Liver (tissue), 9 donors: ENCODE results near the gene RBM6. TPM values are rescaled to one million over a fixed set of nuclear protein-coding genes. Genes with fewer than 3 reads are reported as not detected.

Experiments
- DNase-seq: peaks from one replicate; pipeline ENCODE4 v3.0.0-alpha.2; 2017; ENCODE audit warnings: low spot score
- H3K27ac ChIP-seq, 2 donors: one replicate each; pipeline ENCODE4 v1.7.0; 2013; ENCODE audit warnings: inconsistent platforms in 2 of 2, low read length in 2 of 2, control low read depth in 1 of 2, low read depth in 1 of 2, mild to moderate bottlenecking in 1 of 2
- H3K27me3 ChIP-seq, 4 donors: one replicate each; pipeline versions ENCODE4 v1.6.1 to v1.7.0; 2013; ENCODE audit warnings: low read length in 3 of 4, inconsistent platforms in 1 of 4, mild to moderate bottlenecking in 1 of 4, moderate library complexity in 1 of 4; ENCODE audit not compliant: control insufficient read depth in 4 of 4, insufficient read depth in 4 of 4
- H3K36me3 ChIP-seq, 4 donors: one replicate each; pipeline versions ENCODE4 v1.6.1 to v1.7.0; 2013; ENCODE audit warnings: low read length in 3 of 4, mild to moderate bottlenecking in 3 of 4, low read depth in 1 of 4, moderate library complexity in 1 of 4; ENCODE audit not compliant: control insufficient read depth in 4 of 4, insufficient read depth in 3 of 4
- H3K4me1 ChIP-seq, 4 donors: one replicate each; pipeline versions ENCODE4 v1.6.1 to v1.7.0; 2013; ENCODE audit warnings: low read length in 3 of 4, mild to moderate bottlenecking in 3 of 4, moderate library complexity in 1 of 4; ENCODE audit not compliant: control insufficient read depth in 4 of 4, insufficient read depth in 4 of 4
- H3K4me3 ChIP-seq, 3 donors: one replicate each; pipeline versions ENCODE4 v1.6.1 to v1.7.0; 2013; ENCODE audit warnings: low read length in 3 of 3, control low read depth in 1 of 3, low read depth in 1 of 3, mild to moderate bottlenecking in 1 of 3
- H3K9ac ChIP-seq, 2 donors: one replicate each; pipeline ENCODE4 v1.7.0; 2013; ENCODE audit warnings: low read length in 2 of 2, mild to moderate bottlenecking in 2 of 2, moderate library complexity in 2 of 2, control low read depth in 1 of 2, low read depth in 1 of 2
- H3K9me3 ChIP-seq, 4 donors: one replicate each; pipeline versions ENCODE4 v1.6.1 to v1.7.0; 2013; ENCODE audit warnings: low read length in 3 of 4; ENCODE audit not compliant: control insufficient read depth in 4 of 4
- CTCF ChIP-seq: fragments of 150-350 bp; IDR thresholded peaks from 2 replicates; pipeline ENCODE4 v1.5.1; 2017; ENCODE audit warnings: improper control_type of control experiment, low read depth, low read length; ENCODE audit not compliant: missing input control
- EGR1 ChIP-seq, 2 donors: IDR thresholded peaks; 2 replicates each; pipeline ENCODE4 v1.6.1; 2016 to 2018; ENCODE audit warnings: antibody characterized with exemption in 2 of 2, low read depth in 2 of 2
- FOXA1 ChIP-seq: IDR thresholded peaks from 2 replicates; pipeline ENCODE4 v1.6.1; 2016; ENCODE audit warnings: antibody characterized with exemption
- FOXA2 ChIP-seq: IDR thresholded peaks from 2 replicates; pipeline ENCODE4 v1.6.1; 2016; ENCODE audit warnings: antibody characterized with exemption
- GABPA ChIP-seq, 2 donors: IDR thresholded peaks in 1 of 2; conservative IDR thresholded peaks in 1 of 2; 2 replicates each; pipeline ENCODE4 v1.6.1; 2016; ENCODE audit warnings: antibody characterized with exemption in 2 of 2, mild to moderate bottlenecking in 1 of 2, moderate library complexity in 1 of 2
- HNF4A ChIP-seq, 2 donors: conservative IDR thresholded peaks; 2 replicates each; pipeline ENCODE4 v1.6.1; 2016; ENCODE audit warnings: antibody characterized with exemption in 2 of 2, mild to moderate bottlenecking in 2 of 2
- RXRA ChIP-seq, 2 donors: IDR thresholded peaks; 2 replicates each; pipeline ENCODE4 v1.6.1; 2017 to 2018; ENCODE audit warnings: antibody characterized with exemption in 2 of 2, mild to moderate bottlenecking in 1 of 2
- SP1 ChIP-seq: IDR thresholded peaks from 2 replicates; pipeline ENCODE4 v1.6.1; 2018; ENCODE audit warnings: antibody characterized with exemption, mild to moderate bottlenecking
- TAF1 ChIP-seq: conservative IDR thresholded peaks from 2 replicates; pipeline ENCODE4 v1.6.1; 2016; ENCODE audit warnings: antibody characterized with exemption, mild to moderate bottlenecking
- YY1 ChIP-seq: IDR thresholded peaks from 2 replicates; pipeline ENCODE4 v1.6.1; 2016; ENCODE audit warnings: antibody characterized with exemption, mild to moderate bottlenecking
- ZBTB33 ChIP-seq: IDR thresholded peaks from 2 replicates; pipeline ENCODE4 v1.6.1; 2016; ENCODE audit warnings: antibody characterized with exemption
- WGBS: extraction: QIAGEN DNeasy Blood & Tissue Kit; methylation state at CpG from one replicate; pipeline ENCODE4 v1.1.7; 2013; 5-methylcytosine and 5-hydroxymethylcytosine counted together
- polyA plus RNA-seq, 2 donors: library from polyadenylated mRNA; stranded (reverse) in 1 of 2; unstranded in 1 of 2; fragments of 200-250 nt in 1 of 2; fragments of >200 nt in 1 of 2; fragmentation: Nextera tagmentation in 1 of 2; extraction: Ambion mirVana in 1 of 2; gene quantifications; one replicate each; pipeline versions ENCODE4 v1.2.1 to v1.2.3, GENCODE V29; 2013 to 2015
- total RNA-seq, 2 donors: library from RNA; depleted of rRNA; stranded (reverse); fragments of >200 nt; gene quantifications; one replicate each; pipeline ENCODE4 v1.2.3, GENCODE V29; 2014
- TF ChIP-seq, protein P1 (sequence below): IDR thresholded peaks from 2 replicates; pipeline ENCODE4 v1.6.1; 2016; ENCODE audit warnings: antibody characterized with exemption
- TF ChIP-seq, protein P2 (sequence below): IDR thresholded peaks from 2 replicates; pipeline ENCODE4 v1.6.1; 2016; ENCODE audit warnings: antibody characterized with exemption
- TF ChIP-seq, protein P3 (sequence below): IDR thresholded peaks from 2 replicates; pipeline ENCODE4 v1.6.1; 2016; ENCODE audit warnings: antibody characterized with exemption, mild to moderate bottlenecking
- donor health status: healthy.
- donor health status: healthy.
- donor health status: healthy.
- donor health status: healthy.
- donor health status: healthy.

RBM6 gene
- total and polyA plus RNA-seq, 4 donors = 10.9 to 59.2 (median 37.5) TPM

GRCh38 chr3:49972656-49973055 lies 32.7 kb downstream of the RBM6 start:
- no peaks in the 10 kb centered on the region for H3K9me3 ChIP-seq
- H3K4me3 ChIP-seq = no peak overlapping the region
- H3K27ac ChIP-seq = no peak overlapping the region
- TF ChIP-seq TAF1 (no peak), YY1 (peak; percentile 15), HNF4A (conservative IDR thresholded peaks at IDR 0.05) (peak; percentile 25 to 27), RXRA (IDR thresholded peaks at IDR 0.05) (peak in 1 of 2 donors; percentile 18)
- peaks cover 3 to 15% (median 13%) of the 10 kb centered on the region in 4 donors for H3K36me3 ChIP-seq
- DNase-seq = no peak
- H3K4me1 ChIP-seq = peaks cover 0 to 6% (median 3%) of the 10 kb centered on the region in 4 donors
- no peak overlapping the region for H3K9ac ChIP-seq
- WGBS = 62% methylated on average over 10 of the region's 10 CpGs
- H3K27me3 ChIP-seq = no peaks in the 10 kb centered on the region

DNA sequence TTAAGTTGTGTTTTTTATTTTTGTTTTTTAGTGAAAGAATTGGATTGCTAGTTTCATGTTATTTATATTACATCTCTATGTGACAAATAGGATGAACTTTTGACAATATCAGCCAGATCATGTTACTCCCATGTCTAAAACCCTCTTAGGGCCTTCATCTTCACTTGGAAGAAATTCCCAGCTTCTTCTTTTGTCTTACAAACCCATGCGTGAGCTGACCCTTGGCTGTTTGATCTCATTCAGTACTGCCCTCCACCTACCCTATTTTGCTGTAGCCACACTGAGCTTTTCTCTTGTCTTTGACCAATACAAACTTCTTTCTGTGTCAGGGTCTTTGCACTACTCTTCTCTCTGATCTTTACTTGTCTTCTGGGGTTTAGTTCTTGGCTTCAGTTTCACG lies 37.0 kb downstream of the RBM6 start:
- TF ChIP-seq FOXA2 (no peak), RXRA (IDR thresholded peaks at IDR 0.05) (no peak), FOXA1 (no peak)
- TF ChIP-seq, protein P1, sequence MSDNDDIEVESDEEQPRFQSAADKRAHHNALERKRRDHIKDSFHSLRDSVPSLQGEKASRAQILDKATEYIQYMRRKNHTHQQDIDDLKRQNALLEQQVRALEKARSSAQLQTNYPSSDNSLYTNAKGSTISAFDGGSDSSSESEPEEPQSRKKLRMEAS = no peak
- no peaks in the 10 kb centered on the region for H3K27me3 ChIP-seq
- peaks cover 3 to 23% (median 16%) of the 10 kb centered on the region in 4 donors for H3K36me3 ChIP-seq
- H3K4me1 ChIP-seq = peaks cover 0 to 6% (median 3%) of the 10 kb centered on the region in 4 donors
- WGBS = 97% methylated on average over 2 of the region's 2 CpGs
- DNase-seq = no peak
- no peak overlapping the region for H3K27ac ChIP-seq
- H3K9me3 ChIP-seq = no peaks in the 10 kb centered on the region
- no peak overlapping the region for H3K4me3 ChIP-seq
- no peak overlapping the region for H3K9ac ChIP-seq

DNA sequence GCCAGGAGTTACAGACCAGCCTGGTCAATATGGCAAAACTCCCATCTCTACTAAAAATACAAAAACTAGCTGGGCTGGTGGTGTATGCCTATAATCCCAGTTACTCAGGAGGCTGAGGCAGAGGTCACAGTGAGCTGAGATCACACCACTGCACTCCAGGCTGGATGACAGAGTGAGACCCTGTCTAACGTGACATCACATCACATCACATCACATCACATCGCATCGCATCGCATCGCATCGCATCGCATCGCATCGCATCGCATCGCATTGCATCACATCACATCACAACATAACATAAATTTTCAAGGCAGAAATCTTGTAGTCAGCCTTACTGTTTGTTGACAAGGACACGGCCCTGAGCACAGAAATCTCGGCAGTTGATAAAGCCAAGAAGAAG lies 44.4 kb downstream of the RBM6 start:
- H3K4me3 ChIP-seq = no peak overlapping the region
- 60% methylated on average over 13 of the region's 13 CpGs for WGBS
- H3K9ac ChIP-seq = no peak overlapping the region
- no peaks in the 10 kb centered on the region for H3K9me3 ChIP-seq
- no peak for DNase-seq
- TF ChIP-seq CTCF (no peak), FOXA2 (no peak), EGR1 (IDR thresholded peaks at IDR 0.05; ENCODE audit: low read depth in 2 of 2) (no peak), TAF1 (no peak), RXRA (IDR thresholded peaks at IDR 0.05) (no peak), GABPA (IDR thresholded peaks at IDR 0.05 in 1 of 2, conservative IDR thresholded peaks at IDR 0.05 in 1 of 2) (no peak), ZBTB33 (no peak), SP1 (no peak), YY1 (no peak)
- TF ChIP-seq, protein P2, sequence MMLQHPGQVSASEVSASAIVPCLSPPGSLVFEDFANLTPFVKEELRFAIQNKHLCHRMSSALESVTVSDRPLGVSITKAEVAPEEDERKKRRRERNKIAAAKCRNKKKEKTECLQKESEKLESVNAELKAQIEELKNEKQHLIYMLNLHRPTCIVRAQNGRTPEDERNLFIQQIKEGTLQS = no peak
- TF ChIP-seq, protein P3, sequence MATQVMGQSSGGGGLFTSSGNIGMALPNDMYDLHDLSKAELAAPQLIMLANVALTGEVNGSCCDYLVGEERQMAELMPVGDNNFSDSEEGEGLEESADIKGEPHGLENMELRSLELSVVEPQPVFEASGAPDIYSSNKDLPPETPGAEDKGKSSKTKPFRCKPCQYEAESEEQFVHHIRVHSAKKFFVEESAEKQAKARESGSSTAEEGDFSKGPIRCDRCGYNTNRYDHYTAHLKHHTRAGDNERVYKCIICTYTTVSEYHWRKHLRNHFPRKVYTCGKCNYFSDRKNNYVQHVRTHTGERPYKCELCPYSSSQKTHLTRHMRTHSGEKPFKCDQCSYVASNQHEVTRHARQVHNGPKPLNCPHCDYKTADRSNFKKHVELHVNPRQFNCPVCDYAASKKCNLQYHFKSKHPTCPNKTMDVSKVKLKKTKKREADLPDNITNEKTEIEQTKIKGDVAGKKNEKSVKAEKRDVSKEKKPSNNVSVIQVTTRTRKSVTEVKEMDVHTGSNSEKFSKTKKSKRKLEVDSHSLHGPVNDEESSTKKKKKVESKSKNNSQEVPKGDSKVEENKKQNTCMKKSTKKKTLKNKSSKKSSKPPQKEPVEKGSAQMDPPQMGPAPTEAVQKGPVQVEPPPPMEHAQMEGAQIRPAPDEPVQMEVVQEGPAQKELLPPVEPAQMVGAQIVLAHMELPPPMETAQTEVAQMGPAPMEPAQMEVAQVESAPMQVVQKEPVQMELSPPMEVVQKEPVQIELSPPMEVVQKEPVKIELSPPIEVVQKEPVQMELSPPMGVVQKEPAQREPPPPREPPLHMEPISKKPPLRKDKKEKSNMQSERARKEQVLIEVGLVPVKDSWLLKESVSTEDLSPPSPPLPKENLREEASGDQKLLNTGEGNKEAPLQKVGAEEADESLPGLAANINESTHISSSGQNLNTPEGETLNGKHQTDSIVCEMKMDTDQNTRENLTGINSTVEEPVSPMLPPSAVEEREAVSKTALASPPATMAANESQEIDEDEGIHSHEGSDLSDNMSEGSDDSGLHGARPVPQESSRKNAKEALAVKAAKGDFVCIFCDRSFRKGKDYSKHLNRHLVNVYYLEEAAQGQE = no peak
- TF ChIP-seq, protein P1 = no peak
- peaks cover 0 to 9% (median 3%) of the 10 kb centered on the region in 4 donors for H3K36me3 ChIP-seq
- H3K4me1 ChIP-seq = no peaks in the 10 kb centered on the region
- H3K27me3 ChIP-seq = no peaks in the 10 kb centered on the region
- no peak overlapping the region for H3K27ac ChIP-seq
